GM12873 (cell line): Measurements from ENCODE around the gene PCDHGA1.
A peak's percentile ranks its signal among the peaks of the same experiment; 100 is the strongest.

Experiments
- CTCF ChIP-seq: IDR thresholded peaks from 2 replicates; pipeline ENCODE4 v1.5.1; 2012; ENCODE audit warnings: low read depth, mild to moderate bottlenecking, moderate library complexity, low read length, control low read depth; ENCODE audit not compliant: insufficient read depth; ENCODE audit errors: missing control alignments

PCDHGA1 gene

GRCh38 chr5:141330299-141331080, at the start of gene PCDHGA1:
PCDHGA1 (plus strand) TSS chr5:141330514.
- TF ChIP-seq CTCF, result peak; percentile 42

- no peak for TF ChIP-seq CTCF
Measured at GRCh38 chr5:141298376-141298775, 31.9 kb upstream of the PCDHGA1 start.

GRCh38 chr5:141303756-141304155, 26.6 kb upstream of the PCDHGA1 start, which contains the start of gene SLC25A2:
SLC25A2 (minus strand) TSS chr5:141304049; CDS start chr5:141303865, 184 bp downstream.
- no peak for TF ChIP-seq CTCF

GRCh38 chr5:141306630-141307029, 23.7 kb upstream of the PCDHGA1 start:
- no peak for TF ChIP-seq CTCF

- no peak for TF ChIP-seq CTCF
Measured at GRCh38 chr5:141313711-141314110, 16.6 kb upstream of the PCDHGA1 start.

- TF ChIP-seq CTCF, result no peak
Measured at GRCh38 chr5:141319202-141319601, 11.1 kb upstream of the PCDHGA1 start.

- TF ChIP-seq CTCF, result no peak
Measured at GRCh38 chr5:141319699-141320098, 10.6 kb upstream of the PCDHGA1 start.
